SK-N-SH (cell line): ENCODE data around the gene MRPL41.

Source experiments
- EP300 ChIP-seq, 2 experiments: IDR thresholded peaks; 2 replicates each; pipeline versions ENCODE4 v1.4.0 to v1.6.1; 2012; ENCODE audit warnings: borderline replicate concordance in 1 of 2, low read depth in 1 of 2, low read length in 1 of 2
- EZH2phosphoT487 ChIP-seq: fragments of 200-600 bp; sonication (generic); IDR thresholded peaks from 2 replicates; pipeline ENCODE4 v1.6.1; 2017; ENCODE audit warnings: low read depth, mixed run types, mild to moderate bottlenecking, antibody characterized with exemption, moderate library complexity, borderline replicate concordance
- FOXJ3 ChIP-seq: sonication (generic); formaldehyde crosslinking; IDR thresholded peaks from 2 replicates; pipeline ENCODE4 v1.5.1; 2020; ENCODE audit warnings: mild to moderate bottlenecking, missing genetic modification reagents
- GABPA ChIP-seq: IDR thresholded peaks from 2 replicates; pipeline ENCODE4 v1.4.0; 2012; ENCODE audit warnings: low read depth, mild to moderate bottlenecking
- MXI1 ChIP-seq: IDR thresholded peaks from 2 replicates; pipeline ENCODE4 v1.6.1; 2012; ENCODE audit warnings: mild to moderate bottlenecking, low read depth, low read length, improper control_type of control experiment
- NFIC ChIP-seq: IDR thresholded peaks from 2 replicates; pipeline ENCODE4 v1.4.0; 2012; ENCODE audit warnings: borderline replicate concordance
- POLR2AphosphoS5 ChIP-seq: IDR thresholded peaks from 2 replicates; pipeline ENCODE4 v1.6.1; 2012; ENCODE audit warnings: low read depth, low read length
- RAD21 ChIP-seq: IDR thresholded peaks from 2 replicates; pipeline ENCODE4 v1.6.1; 2012; ENCODE audit warnings: mild to moderate bottlenecking, low read length
- RFX5 ChIP-seq: IDR thresholded peaks from 2 replicates; pipeline ENCODE4 v1.6.1; 2012; ENCODE audit warnings: mild to moderate bottlenecking, improper control_type of control experiment, low read length
- RXRA ChIP-seq: IDR thresholded peaks from 2 replicates; pipeline ENCODE4 v1.4.0; 2012; ENCODE audit warnings: low read depth, mild to moderate bottlenecking, borderline replicate concordance
- TAF1 ChIP-seq: IDR thresholded peaks from 2 replicates; pipeline ENCODE4 v1.6.1; 2012; ENCODE audit warnings: low read depth, mild to moderate bottlenecking, low read length, moderate library complexity, borderline replicate concordance
- TF ChIP-seq, protein P1 (sequence below): fragments of 200-600 bp; sonication (generic); IDR thresholded peaks from 2 replicates; pipeline ENCODE4 v1.6.1; 2017; ENCODE audit warnings: antibody characterized with exemption, mild to moderate bottlenecking, moderate library complexity
- TF ChIP-seq, protein P2 (sequence below): IDR thresholded peaks from 2 replicates; pipeline ENCODE4 v1.4.0; 2012; ENCODE audit warnings: low read depth, borderline replicate concordance
- TF ChIP-seq, protein P3 (sequence below): IDR thresholded peaks from 2 replicates; pipeline ENCODE4 v1.4.0; 2012; ENCODE audit warnings: low read depth, borderline replicate concordance

DNA sequence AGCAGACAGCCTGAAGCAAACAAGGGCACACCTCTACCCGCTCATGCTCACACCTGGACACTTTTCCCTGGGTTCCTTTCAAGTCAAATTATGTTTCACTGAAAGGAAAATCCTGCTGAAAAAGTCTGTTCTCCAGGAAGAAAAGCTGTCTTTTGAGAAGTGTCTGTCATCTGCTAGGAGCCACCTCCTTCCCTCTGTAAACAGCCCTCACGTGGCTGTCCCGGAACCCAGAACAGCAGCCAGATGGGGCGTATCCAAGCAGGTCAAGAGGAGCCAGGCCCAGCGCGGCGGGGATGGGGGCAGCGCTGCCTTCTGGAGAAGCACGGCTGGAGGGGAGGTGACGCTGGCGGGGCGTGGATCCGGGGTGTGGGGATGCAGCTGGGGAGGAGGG, 1.5 kb upstream of the MRPL41 start, which contains the start of gene PNPLA7:
- no peak for TF ChIP-seq RXRA
- TF ChIP-seq GABPA = no peak
- 0 out of 2 replicates have a peak, but pooled peaks have one; percentile 3 for TF ChIP-seq RAD21
- TF ChIP-seq, protein P1, sequence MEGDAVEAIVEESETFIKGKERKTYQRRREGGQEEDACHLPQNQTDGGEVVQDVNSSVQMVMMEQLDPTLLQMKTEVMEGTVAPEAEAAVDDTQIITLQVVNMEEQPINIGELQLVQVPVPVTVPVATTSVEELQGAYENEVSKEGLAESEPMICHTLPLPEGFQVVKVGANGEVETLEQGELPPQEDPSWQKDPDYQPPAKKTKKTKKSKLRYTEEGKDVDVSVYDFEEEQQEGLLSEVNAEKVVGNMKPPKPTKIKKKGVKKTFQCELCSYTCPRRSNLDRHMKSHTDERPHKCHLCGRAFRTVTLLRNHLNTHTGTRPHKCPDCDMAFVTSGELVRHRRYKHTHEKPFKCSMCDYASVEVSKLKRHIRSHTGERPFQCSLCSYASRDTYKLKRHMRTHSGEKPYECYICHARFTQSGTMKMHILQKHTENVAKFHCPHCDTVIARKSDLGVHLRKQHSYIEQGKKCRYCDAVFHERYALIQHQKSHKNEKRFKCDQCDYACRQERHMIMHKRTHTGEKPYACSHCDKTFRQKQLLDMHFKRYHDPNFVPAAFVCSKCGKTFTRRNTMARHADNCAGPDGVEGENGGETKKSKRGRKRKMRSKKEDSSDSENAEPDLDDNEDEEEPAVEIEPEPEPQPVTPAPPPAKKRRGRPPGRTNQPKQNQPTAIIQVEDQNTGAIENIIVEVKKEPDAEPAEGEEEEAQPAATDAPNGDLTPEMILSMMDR = no peak
- TF ChIP-seq TAF1 = no peak
- no peak for TF ChIP-seq EZH2phosphoT487
- TF ChIP-seq EP300 (IDR thresholded peaks at IDR 0.05; ENCODE audit: borderline replicate concordance in 1 of 2, low read depth in 1 of 2, low read length in 1 of 2) = no peak
- TF ChIP-seq NFIC = no peak
- TF ChIP-seq MXI1 = peak; percentile 98
- no peak for TF ChIP-seq POLR2AphosphoS5
- TF ChIP-seq, protein P2, sequence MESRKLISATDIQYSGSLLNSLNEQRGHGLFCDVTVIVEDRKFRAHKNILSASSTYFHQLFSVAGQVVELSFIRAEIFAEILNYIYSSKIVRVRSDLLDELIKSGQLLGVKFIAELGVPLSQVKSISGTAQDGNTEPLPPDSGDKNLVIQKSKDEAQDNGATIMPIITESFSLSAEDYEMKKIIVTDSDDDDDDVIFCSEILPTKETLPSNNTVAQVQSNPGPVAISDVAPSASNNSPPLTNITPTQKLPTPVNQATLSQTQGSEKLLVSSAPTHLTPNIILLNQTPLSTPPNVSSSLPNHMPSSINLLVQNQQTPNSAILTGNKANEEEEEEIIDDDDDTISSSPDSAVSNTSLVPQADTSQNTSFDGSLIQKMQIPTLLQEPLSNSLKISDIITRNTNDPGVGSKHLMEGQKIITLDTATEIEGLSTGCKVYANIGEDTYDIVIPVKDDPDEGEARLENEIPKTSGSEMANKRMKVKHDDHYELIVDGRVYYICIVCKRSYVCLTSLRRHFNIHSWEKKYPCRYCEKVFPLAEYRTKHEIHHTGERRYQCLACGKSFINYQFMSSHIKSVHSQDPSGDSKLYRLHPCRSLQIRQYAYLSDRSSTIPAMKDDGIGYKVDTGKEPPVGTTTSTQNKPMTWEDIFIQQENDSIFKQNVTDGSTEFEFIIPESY = no peak
- no peak for TF ChIP-seq RFX5
- 0 out of 2 replicates have a peak, but pooled peaks have one; percentile 26 for TF ChIP-seq FOXJ3 (CRISPR knock-in tag)
- TF ChIP-seq, protein P3, sequence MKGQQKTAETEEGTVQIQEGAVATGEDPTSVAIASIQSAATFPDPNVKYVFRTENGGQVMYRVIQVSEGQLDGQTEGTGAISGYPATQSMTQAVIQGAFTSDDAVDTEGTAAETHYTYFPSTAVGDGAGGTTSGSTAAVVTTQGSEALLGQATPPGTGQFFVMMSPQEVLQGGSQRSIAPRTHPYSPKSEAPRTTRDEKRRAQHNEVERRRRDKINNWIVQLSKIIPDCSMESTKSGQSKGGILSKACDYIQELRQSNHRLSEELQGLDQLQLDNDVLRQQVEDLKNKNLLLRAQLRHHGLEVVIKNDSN = peak; percentile 59; the same call in 1 of the 2 replicates
